Glomerular visceral epithelial cell (primary cell): ENCODE results near the gene SLC2A8.

Experiments used
- DNase-seq: peaks from one replicate; pipeline ENCODE4 v3.0.0-alpha.2; 2016; ENCODE audit errors: extremely low spot score

The SLC2A8 gene, protein sequence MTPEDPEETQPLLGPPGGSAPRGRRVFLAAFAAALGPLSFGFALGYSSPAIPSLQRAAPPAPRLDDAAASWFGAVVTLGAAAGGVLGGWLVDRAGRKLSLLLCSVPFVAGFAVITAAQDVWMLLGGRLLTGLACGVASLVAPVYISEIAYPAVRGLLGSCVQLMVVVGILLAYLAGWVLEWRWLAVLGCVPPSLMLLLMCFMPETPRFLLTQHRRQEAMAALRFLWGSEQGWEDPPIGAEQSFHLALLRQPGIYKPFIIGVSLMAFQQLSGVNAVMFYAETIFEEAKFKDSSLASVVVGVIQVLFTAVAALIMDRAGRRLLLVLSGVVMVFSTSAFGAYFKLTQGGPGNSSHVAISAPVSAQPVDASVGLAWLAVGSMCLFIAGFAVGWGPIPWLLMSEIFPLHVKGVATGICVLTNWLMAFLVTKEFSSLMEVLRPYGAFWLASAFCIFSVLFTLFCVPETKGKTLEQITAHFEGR

GRCh38 chr9:127396808-127397645 lies at the start of gene SLC2A8:
Gene SLC2A8, plus strand, starts transcription at chr9:127397169. Its CDS starts 62 bp downstream, at chr9:127397231.
- DNase-seq: peak; percentile 100

- peak; percentile 39 for DNase-seq
Observed at GRCh38 chr9:127347831-127348776, 48.9 kb upstream of the SLC2A8 start.

DNA sequence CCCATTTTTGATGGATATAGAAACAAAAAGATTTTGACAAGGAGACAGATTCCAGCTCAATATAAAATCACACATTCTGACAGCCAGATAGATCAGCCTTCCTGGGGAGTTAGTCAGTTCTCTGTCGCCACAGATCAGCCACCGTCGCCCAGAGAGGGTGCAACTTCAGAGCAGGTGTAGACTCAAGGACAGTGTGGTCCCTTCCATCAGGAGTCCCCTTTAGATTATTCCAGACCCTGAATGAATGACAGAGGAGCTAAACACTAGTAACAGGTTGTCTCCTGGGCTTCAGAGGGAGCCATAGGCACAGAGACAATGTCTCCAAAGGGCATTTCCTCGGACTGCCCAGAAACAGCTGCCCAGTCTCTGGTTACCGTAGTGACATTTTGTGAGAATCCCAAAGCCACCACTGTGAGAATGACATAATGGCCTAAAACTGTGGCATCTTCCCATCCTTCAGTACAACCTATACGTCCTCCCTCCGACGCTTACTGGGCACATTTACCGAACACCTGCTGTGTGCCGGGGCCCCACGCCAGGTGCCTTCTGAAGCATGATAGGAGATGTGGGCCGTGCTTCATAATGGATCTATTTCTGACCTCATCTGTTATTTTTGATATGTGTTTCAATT lies 47.4 kb upstream of the SLC2A8 start:
- no peak for DNase-seq

DNA sequence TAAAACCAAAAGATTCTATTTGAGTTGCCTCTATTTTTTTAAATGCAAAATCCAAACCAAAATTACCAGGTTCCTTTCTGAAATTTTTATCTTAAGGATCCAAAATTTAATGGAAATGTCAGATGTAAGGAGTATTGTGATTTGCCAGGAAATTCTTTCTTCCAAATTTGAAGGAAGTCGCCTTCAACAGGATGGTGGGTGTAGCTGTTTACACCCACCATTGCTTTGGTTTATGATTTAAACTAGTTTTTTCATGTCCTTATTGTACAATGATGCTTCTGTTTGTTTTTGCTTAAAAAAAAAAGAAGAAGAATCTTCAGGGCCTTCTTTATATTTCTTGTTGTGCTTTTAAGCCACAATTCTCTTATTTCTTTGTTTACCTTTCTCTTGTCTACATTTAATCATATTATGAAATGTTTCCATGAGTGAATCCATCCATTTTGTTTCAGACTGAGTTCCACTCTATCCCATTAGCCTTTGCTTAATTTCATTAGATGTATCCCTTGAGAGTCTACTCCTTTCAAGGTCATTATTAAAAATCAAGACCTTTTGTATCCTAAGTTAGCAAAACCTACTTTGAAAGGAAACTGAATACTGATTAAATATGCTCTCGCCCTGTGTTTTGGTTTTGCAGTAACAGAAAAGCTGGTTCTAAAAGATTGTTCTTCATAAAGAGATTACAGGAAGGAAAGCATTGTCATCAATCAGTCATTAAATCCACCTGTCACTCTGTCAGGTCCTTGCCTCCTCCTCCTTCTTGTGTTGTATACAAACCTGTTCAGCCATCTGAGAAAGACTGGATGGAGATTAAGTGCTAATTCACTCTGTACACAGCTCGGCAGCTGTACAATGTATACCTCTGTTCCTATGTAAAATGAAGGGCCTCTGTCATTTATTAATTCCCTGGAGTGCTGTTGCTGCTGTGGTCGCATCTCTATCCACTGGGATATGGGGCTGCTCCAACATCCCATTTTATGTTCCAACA lies 45.5 kb upstream of the SLC2A8 start:
- no peak for DNase-seq

- no peak for DNase-seq
Observed at GRCh38 chr9:127353882-127354281, 43.1 kb upstream of the SLC2A8 start.

- DNase-seq: no peak
Observed at GRCh38 chr9:127356906-127357305, 40.1 kb upstream of the SLC2A8 start.

DNA sequence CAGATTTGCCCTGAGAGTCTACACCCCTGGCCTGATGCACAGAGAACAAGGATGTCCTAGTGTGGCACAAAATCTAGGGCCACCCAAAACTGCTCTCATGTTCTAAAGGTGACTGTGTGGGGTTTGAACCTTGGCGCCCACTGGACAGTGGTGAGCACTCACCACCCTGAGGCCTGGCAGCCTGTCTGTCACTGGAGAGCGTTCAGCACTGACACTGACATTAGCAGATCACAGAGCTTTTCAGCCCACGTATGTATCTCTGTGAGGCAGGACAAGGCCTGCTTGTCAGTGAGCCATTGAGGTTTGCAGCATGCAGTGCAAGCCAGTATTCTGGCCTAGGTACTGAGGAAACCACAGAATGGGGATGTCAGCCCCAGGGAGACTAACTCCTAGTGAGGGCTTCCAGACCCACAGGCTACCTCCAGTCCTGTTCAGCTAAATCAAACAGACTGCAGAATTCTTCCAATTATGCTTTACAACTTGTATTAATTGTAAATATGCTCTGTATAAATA lies 38.9 kb upstream of the SLC2A8 start:
- DNase-seq: no peak

GRCh38 chr9:127358770-127359169 lies 38.2 kb upstream of the SLC2A8 start:
- DNase-seq: no peak

- no peak for DNase-seq
Observed at GRCh38 chr9:127360250-127360649, 36.7 kb upstream of the SLC2A8 start.

- DNase-seq: peak; percentile 66
Observed at GRCh38 chr9:127360829-127361228, 36.1 kb upstream of the SLC2A8 start.

- peak; percentile 13 for DNase-seq
Observed at GRCh38 chr9:127361561-127361960, 35.4 kb upstream of the SLC2A8 start.

DNA sequence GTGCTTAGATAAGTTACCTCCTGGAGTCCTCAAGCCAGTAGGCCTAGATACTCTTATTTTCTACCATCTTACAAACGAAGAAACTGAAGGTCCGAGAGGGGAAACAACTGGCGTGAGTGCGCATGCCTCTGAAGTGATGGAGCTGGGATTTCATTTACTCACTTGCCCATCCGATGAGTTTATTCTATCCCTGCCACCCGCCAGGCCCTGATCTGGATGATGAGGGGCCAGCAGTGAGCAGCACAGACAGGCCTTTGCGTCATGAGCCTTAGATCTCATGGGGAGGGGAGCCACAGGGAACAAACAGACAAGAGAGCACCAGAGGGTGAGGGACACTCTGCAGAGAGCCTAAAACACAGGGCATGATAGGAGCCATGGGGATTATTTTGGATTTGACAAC lies 34.1 kb upstream of the SLC2A8 start:
- DNase-seq: no peak

- no peak for DNase-seq
Observed at GRCh38 chr9:127365461-127365860, 31.5 kb upstream of the SLC2A8 start.

DNA sequence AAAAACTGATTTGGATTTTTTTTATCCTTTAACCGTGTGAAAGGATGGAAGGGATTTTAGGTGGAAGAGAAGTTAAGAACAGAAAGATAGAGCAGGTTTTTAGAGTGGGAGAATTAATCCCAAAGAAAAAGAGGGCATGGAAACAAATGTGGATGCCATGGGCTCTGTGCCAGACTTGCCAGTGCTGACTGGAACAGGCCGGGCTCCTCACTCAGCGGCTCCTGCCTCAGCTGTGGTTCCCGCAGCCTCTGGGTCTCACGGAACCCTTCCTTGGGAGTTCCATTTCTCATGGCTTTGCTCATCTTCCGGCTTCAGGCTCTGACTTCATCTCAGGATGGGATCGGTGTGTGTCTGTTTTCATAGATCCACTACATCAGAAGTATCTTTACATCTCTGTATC lies 30.4 kb upstream of the SLC2A8 start:
- no peak for DNase-seq

GRCh38 chr9:127368852-127369402 lies 28.0 kb upstream of the SLC2A8 start:
- no peak for DNase-seq

- no peak for DNase-seq
Observed at GRCh38 chr9:127369428-127369827, 27.5 kb upstream of the SLC2A8 start.

DNA sequence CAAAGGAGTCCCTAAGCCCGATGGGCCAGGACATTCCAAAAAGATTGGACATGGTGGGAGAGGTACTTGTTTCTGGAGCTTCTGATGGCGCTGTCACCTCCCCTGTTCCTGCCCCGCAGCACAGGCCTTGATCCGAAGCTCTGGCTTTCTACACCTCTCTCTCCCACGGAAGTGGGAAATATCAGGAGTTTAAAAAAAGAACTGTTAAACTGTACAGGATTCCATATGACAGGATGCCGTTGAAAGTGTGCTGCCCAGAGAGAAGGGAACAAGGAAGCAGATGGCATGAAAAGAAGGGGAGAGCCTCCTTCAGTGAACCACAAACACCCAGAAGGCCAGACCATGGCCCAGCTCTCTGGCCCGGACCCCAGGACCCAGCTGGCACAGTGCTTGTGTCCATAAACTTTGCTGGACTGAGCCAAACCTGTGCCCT lies 26.8 kb upstream of the SLC2A8 start:
- no peak for DNase-seq

- no peak for DNase-seq
Observed at GRCh38 chr9:127370672-127371648, 26.0 kb upstream of the SLC2A8 start.
